ENCODE results near the gene LHPP. TPM values are rescaled to one million over a fixed set of nuclear protein-coding genes. Genes with fewer than 3 reads are reported as not detected.

The LHPP gene
- total RNA-seq, 6 donors from 2014 or later: 12.0 to 21.4 (median 16.4) TPM

- TF ChIP-seq POLR2A (IDR thresholded peaks at IDR 0.05) (no peak), POLR2AphosphoS5 (IDR thresholded peaks at IDR 0.05) (no peak), EP300 (IDR thresholded peaks at IDR 0.05) (no peak)
- TF ChIP-seq, protein P1, sequence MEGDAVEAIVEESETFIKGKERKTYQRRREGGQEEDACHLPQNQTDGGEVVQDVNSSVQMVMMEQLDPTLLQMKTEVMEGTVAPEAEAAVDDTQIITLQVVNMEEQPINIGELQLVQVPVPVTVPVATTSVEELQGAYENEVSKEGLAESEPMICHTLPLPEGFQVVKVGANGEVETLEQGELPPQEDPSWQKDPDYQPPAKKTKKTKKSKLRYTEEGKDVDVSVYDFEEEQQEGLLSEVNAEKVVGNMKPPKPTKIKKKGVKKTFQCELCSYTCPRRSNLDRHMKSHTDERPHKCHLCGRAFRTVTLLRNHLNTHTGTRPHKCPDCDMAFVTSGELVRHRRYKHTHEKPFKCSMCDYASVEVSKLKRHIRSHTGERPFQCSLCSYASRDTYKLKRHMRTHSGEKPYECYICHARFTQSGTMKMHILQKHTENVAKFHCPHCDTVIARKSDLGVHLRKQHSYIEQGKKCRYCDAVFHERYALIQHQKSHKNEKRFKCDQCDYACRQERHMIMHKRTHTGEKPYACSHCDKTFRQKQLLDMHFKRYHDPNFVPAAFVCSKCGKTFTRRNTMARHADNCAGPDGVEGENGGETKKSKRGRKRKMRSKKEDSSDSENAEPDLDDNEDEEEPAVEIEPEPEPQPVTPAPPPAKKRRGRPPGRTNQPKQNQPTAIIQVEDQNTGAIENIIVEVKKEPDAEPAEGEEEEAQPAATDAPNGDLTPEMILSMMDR (IDR thresholded peaks at IDR 0.05): no peak
- Histone ChIP-seq H3K4me3 (no peak overlapping the region), H3K4me1 (peaks cover 0 to 15% (median 8%) of the 10 kb centered on the region in 4 donors), H3K27ac (no peak overlapping the region), H3K9me3 (no peaks in the 10 kb centered on the region), H3K27me3 (no peaks in the 10 kb centered on the region), H3K36me3 (no peaks in the 10 kb centered on the region)
- WGBS, 2 donors: 93 to 94% methylated on average over 3 of the region's 3 CpGs
- ATAC-seq (ENCODE audit: low FRiP score in 2 of 2) (no peak), DNase-seq (no peak)
Observed at GRCh38 chr10:124532788-124533187, 71.2 kb downstream of the LHPP start.

GRCh38 chr10:124533266-124533665 lies 71.6 kb downstream of the LHPP start:
- no peak for ATAC-seq (ENCODE audit: low FRiP score in 2 of 2)
- no peak for DNase-seq
- WGBS, 2 donors: 92 to 96% methylated on average over 10 to 13 of the region's 13 CpGs

DNA sequence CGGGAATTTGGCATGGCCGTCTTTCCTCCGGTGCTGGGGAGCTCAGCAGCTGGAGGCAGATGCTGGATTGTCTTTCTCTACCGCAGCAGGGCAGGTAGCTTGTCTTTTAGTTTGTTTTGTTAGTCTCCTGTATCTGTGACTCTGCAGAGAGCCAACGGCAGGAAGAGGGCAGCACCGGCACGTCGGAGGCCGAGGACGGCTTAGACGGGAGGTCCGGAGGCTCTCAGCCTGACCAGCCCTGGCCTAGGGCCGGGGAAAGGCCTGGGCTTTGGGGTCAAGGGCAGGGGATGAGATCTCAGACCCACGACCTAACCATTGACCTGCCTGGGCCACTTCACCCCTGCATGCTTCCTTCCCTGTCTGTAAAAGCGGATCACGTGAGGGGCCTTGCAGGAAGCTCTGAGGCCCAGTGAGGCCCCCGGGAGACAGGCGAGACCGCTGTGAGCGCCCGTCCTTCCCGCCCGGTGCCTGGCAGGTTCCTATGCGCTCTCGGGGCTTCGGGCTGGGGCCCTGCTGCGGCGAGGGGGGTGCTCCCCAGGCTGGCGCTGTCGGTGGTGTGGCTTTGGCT lies 72.7 kb downstream of the LHPP start:
- Histone ChIP-seq H3K4me3 (no peak overlapping the region), H3K27ac (peak overlapping the region in 2 of 4 donors; percentile 42 to 56), H3K36me3 (no peaks in the 10 kb centered on the region), H3K4me1 (peaks cover 0 to 15% (median 8%) of the 10 kb centered on the region in 4 donors), H3K9me3 (no peaks in the 10 kb centered on the region), H3K27me3 (no peaks in the 10 kb centered on the region)
- peak in 1 of 2 donors; percentile 27 for ATAC-seq (ENCODE audit: low FRiP score in 2 of 2)
- WGBS, 2 donors: 63 to 68% methylated on average over 13 to 30 of the region's 30 CpGs
- TF ChIP-seq, protein P1 (IDR thresholded peaks at IDR 0.05): peak in 3 of 6 experiments; percentile 32 to 66 (median 36)
- TF ChIP-seq POLR2AphosphoS5 (IDR thresholded peaks at IDR 0.05): no peak
- peak; percentile 50 to 83 for DNase-seq

More at GRCh38 chr10:124533266-124533665, 71.6 kb downstream of the LHPP start:
- Histone ChIP-seq H3K27ac (no peak overlapping the region), H3K4me3 (no peak overlapping the region), H3K4me1 (peaks cover 0 to 15% (median 8%) of the 10 kb centered on the region in 4 donors), H3K36me3 (no peaks in the 10 kb centered on the region), H3K27me3 (no peaks in the 10 kb centered on the region), H3K9me3 (no peaks in the 10 kb centered on the region)
- TF ChIP-seq POLR2AphosphoS5 (IDR thresholded peaks at IDR 0.05): no peak
- no peak for TF ChIP-seq EP300 (IDR thresholded peaks at IDR 0.05)
- TF ChIP-seq, protein P1 (IDR thresholded peaks at IDR 0.05): no peak
- TF ChIP-seq POLR2A (IDR thresholded peaks at IDR 0.05): no peak

GRCh38 chr10:124534826-124535601 lies 73.4 kb downstream of the LHPP start:
- 81 to 87% methylated on average over 17 of the region's 17 CpGs for WGBS, 2 donors
- Histone ChIP-seq H3K4me3 (no peak overlapping the region), H3K27ac (peak overlapping the region in 2 of 4 donors; percentile 42 to 56), H3K9me3 (no peaks in the 10 kb centered on the region), H3K36me3 (no peaks in the 10 kb centered on the region), H3K27me3 (no peaks in the 10 kb centered on the region), H3K4me1 (peaks cover 0 to 14% (median 8%) of the 10 kb centered on the region in 4 donors)
- TF ChIP-seq POLR2AphosphoS5 (IDR thresholded peaks at IDR 0.05) (no peak), EP300 (IDR thresholded peaks at IDR 0.05) (no peak), POLR2A (IDR thresholded peaks at IDR 0.05) (no peak)
- TF ChIP-seq, protein P1 (IDR thresholded peaks at IDR 0.05): no peak
- ATAC-seq (ENCODE audit: low FRiP score in 2 of 2) (no peak), DNase-seq (no peak)
